ENCODE results near the gene PLEKHA7.

The PLEKHA7 gene

GRCh38 chr11:16883174-16883573 lies 131.0 kb downstream of the PLEKHA7 start:
- no peak overlapping the region for H3K4me3 ChIP-seq (ENCODE audit: low read depth, low read length)
- TF ChIP-seq MYC (IDR thresholded peaks at IDR 0.05; ENCODE audit: low read depth, low read length) (no peak), CTCF (IDR thresholded peaks at IDR 0.05; ENCODE audit: low read depth, low read length) (no peak), MAX (IDR thresholded peaks at IDR 0.05; ENCODE audit: low read depth, low read length) (no peak), POLR2A (IDR thresholded peaks at IDR 0.05; ENCODE audit: extremely low read depth, insufficient read length) (no peak)
- DNase-seq (ENCODE audit: low read depth): peak; percentile 13

- no peak for DNase-seq (ENCODE audit: low read depth)
- TF ChIP-seq POLR2A (IDR thresholded peaks at IDR 0.05; ENCODE audit: extremely low read depth, insufficient read length) (no peak), MAX (IDR thresholded peaks at IDR 0.05; ENCODE audit: low read depth, low read length) (no peak), CTCF (IDR thresholded peaks at IDR 0.05; ENCODE audit: low read depth, low read length) (no peak), MYC (IDR thresholded peaks at IDR 0.05; ENCODE audit: low read depth, low read length) (no peak)
- no peak overlapping the region for H3K4me3 ChIP-seq (ENCODE audit: low read depth, low read length)
Observed at GRCh38 chr11:16881766-16882165, 132.4 kb downstream of the PLEKHA7 start.

- DNase-seq (ENCODE audit: low read depth): peak; percentile 4
- no peak for TF ChIP-seq MYC (IDR thresholded peaks at IDR 0.05; ENCODE audit: low read depth, low read length)
- TF ChIP-seq MAX (IDR thresholded peaks at IDR 0.05; ENCODE audit: low read depth, low read length): no peak
- TF ChIP-seq POLR2A (IDR thresholded peaks at IDR 0.05; ENCODE audit: extremely low read depth, insufficient read length): no peak
- no peak for TF ChIP-seq CTCF (IDR thresholded peaks at IDR 0.05; ENCODE audit: low read depth, low read length)
- H3K4me3 ChIP-seq (ENCODE audit: low read depth, low read length): no peak overlapping the region
Observed at GRCh38 chr11:16881074-16881709, 133.0 kb downstream of the PLEKHA7 start.

GRCh38 chr11:16880184-16880801 lies 133.9 kb downstream of the PLEKHA7 start:
- no peak for DNase-seq (ENCODE audit: low read depth)
- TF ChIP-seq CTCF (IDR thresholded peaks at IDR 0.05; ENCODE audit: low read depth, low read length) (no peak), MYC (IDR thresholded peaks at IDR 0.05; ENCODE audit: low read depth, low read length) (no peak), POLR2A (IDR thresholded peaks at IDR 0.05; ENCODE audit: extremely low read depth, insufficient read length) (no peak), MAX (IDR thresholded peaks at IDR 0.05; ENCODE audit: low read depth, low read length) (no peak)
- H3K4me3 ChIP-seq (ENCODE audit: low read depth, low read length): no peak overlapping the region

GRCh38 chr11:16879690-16880089 lies 134.5 kb downstream of the PLEKHA7 start:
- TF ChIP-seq MYC (IDR thresholded peaks at IDR 0.05; ENCODE audit: low read depth, low read length) (no peak), MAX (IDR thresholded peaks at IDR 0.05; ENCODE audit: low read depth, low read length) (no peak), CTCF (IDR thresholded peaks at IDR 0.05; ENCODE audit: low read depth, low read length) (no peak), POLR2A (IDR thresholded peaks at IDR 0.05; ENCODE audit: extremely low read depth, insufficient read length) (no peak)
- no peak overlapping the region for H3K4me3 ChIP-seq (ENCODE audit: low read depth, low read length)
- no peak for DNase-seq (ENCODE audit: low read depth)
